ENCODE data around the gene CRY1.

DNA sequence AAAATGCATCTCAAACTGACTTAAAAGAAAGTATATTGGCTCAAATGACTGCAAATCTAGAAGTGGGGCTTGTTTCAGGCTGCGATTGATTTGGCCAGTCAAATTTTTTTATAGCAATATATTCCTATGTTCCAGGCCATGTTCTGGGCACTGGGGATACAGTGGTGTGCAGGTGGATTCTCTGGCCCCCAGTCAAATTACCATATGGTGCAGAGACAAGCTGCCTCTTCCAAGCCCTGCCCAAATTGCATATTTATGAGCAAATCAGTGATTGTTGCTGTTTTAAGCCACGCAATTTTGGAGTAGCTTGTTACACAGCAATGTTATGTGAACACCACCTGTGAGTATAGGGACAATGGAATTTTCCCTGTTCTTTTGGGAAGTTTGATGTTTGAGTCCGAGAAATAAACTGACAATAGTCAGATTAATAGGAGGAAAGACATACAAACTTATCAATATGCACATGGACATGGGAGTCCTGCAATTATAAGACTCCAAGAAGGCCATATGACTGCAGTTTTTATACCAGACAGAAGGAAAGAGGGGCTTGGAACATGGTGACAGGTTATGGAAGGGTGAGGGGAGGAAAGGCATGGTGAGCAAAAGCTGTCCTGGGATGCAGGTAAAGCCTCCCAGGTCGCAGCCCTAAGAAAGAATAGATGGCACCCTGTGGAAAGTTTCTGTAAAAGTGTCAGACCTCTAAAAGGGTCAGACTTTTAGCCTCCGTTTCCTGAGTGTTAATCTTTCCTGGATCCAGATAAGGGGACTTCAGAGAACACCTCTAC, 13.1 kb upstream of the CRY1 start:
- no peak for TF ChIP-seq POLR2AphosphoS5 (IDR thresholded peaks at IDR 0.05; ENCODE audit: low read depth, low read length)
- TF ChIP-seq, protein P1, sequence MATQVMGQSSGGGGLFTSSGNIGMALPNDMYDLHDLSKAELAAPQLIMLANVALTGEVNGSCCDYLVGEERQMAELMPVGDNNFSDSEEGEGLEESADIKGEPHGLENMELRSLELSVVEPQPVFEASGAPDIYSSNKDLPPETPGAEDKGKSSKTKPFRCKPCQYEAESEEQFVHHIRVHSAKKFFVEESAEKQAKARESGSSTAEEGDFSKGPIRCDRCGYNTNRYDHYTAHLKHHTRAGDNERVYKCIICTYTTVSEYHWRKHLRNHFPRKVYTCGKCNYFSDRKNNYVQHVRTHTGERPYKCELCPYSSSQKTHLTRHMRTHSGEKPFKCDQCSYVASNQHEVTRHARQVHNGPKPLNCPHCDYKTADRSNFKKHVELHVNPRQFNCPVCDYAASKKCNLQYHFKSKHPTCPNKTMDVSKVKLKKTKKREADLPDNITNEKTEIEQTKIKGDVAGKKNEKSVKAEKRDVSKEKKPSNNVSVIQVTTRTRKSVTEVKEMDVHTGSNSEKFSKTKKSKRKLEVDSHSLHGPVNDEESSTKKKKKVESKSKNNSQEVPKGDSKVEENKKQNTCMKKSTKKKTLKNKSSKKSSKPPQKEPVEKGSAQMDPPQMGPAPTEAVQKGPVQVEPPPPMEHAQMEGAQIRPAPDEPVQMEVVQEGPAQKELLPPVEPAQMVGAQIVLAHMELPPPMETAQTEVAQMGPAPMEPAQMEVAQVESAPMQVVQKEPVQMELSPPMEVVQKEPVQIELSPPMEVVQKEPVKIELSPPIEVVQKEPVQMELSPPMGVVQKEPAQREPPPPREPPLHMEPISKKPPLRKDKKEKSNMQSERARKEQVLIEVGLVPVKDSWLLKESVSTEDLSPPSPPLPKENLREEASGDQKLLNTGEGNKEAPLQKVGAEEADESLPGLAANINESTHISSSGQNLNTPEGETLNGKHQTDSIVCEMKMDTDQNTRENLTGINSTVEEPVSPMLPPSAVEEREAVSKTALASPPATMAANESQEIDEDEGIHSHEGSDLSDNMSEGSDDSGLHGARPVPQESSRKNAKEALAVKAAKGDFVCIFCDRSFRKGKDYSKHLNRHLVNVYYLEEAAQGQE (IDR thresholded peaks at IDR 0.05; ENCODE audit: insufficient read depth in 1 of 2, low read depth in 2 of 2, low read length in 2 of 2) = no peak
- no peak for TF ChIP-seq TAF1 (IDR thresholded peaks at IDR 0.05; ENCODE audit: borderline replicate concordance, insufficient read depth, low read length)
- no peak for TF ChIP-seq FOXP2 (optimal IDR thresholded peaks at IDR 0.05; ENCODE audit: borderline replicate concordance, extremely low read depth, extremely low read length, insufficient read depth)

All from PFSK-1 (cell line).